GM12878 (cell line): Measurements from ENCODE around the gene PHYKPL. TPM values are rescaled to one million over a fixed set of nuclear protein-coding genes. Genes with fewer than 3 reads are reported as not detected.

Experiments used
- ATAC-seq: fragments of 200-7000 bp; cut with Tn5 transposase; 3 replicates; pipeline ENCODE4 v1.9.1; 2020; ENCODE audit warnings: mild to moderate bottlenecking, moderate library complexity
- BruUV-seq: library from RNA; stranded (reverse); fragments of 400-500 nt; replicated peaks from 2 replicates; lab custom pipeline; 2021; lab: Mats Ljungman, UMichigan
- CTCF ChIA-PET: fragments of 300-600 bp; sonication (Branson Sonifier 250); formaldehyde crosslinking; extraction: SDS; loops from one replicate; lab custom pipeline; 2021; ENCODE audit warnings: inconsistent platforms; lab: Yijun Ruan, JAX
- POLR2A ChIA-PET: fragments of 350-600 bp; formaldehyde crosslinking; extraction: SDS; loops from one replicate; lab custom pipeline; 2021; ENCODE audit warnings: inconsistent platforms; lab: Charles Lee
- RAD21 ChIA-PET: fragments of 300-600 bp; sonication (Branson Sonifier 250); formaldehyde crosslinking; loops from one replicate; lab custom pipeline; 2023; ENCODE audit warnings: antibody characterized with exemption; ENCODE audit not compliant: unreplicated experiment; lab: Charles Lee
- SMC1A ChIA-PET: fragments of 300-600 bp; sonication (Branson Sonifier 250); formaldehyde crosslinking; loops from one replicate; lab custom pipeline; 2023; ENCODE audit not compliant: unreplicated experiment, uncharacterized antibody; lab: Charles Lee
- DNase-seq: peaks from one replicate; pipeline ENCODE4 v3.0.0-alpha.2; 2011; ENCODE audit warnings: low read depth, low spot score
- FAIRE-seq: peaks from 3 replicates; lab custom pipeline; 2011; peaks lifted over from hg19 to GRCh38; lab: Jason Lieb, UNC
- H2AFZ ChIP-seq: 2 replicates; pipeline ENCODE4 v1.6.0; 2011; ENCODE audit warnings: low read depth, low read length, control low read depth; ENCODE audit not compliant: control insufficient read depth
- H3K27ac ChIP-seq: 2 replicates; pipeline ENCODE4 v1.5.1; 2011; ENCODE audit warnings: control low read depth; ENCODE audit not compliant: control insufficient read depth, insufficient read depth
- H3K27me3 ChIP-seq, 2 experiments: replicated peaks in 1 of 2; 2 replicates each; pipeline versions ENCODE4 v1.6.0 to v1.6.1; 2011; ENCODE audit warnings: low read length in 1 of 2; ENCODE audit not compliant: control insufficient read depth in 2 of 2, insufficient read depth in 2 of 2
- H3K36me3 ChIP-seq, 2 experiments: 2 replicates each; pipeline ENCODE4 v1.5.1; 2011; ENCODE audit warnings: low read length in 1 of 2; ENCODE audit not compliant: control insufficient read depth in 2 of 2, insufficient read depth in 2 of 2
- H3K4me1 ChIP-seq: 2 replicates; pipeline ENCODE4 v1.6.1; 2011; ENCODE audit warnings: mild to moderate bottlenecking, low read length, moderate library complexity, mixed read lengths; ENCODE audit not compliant: control insufficient read depth, insufficient read depth
- H3K4me2 ChIP-seq: 2 replicates; pipeline ENCODE4 v1.6.0; 2011; ENCODE audit warnings: control low read depth; ENCODE audit not compliant: control insufficient read depth, insufficient read depth
- H3K4me3 ChIP-seq: fragments of 200-600 bp; sonication (generic); 2 replicates; pipeline ENCODE4 v1.5.1; 2016
- H3K79me2 ChIP-seq: 2 replicates; pipeline ENCODE4 v1.6.0; 2011; ENCODE audit warnings: low read length; ENCODE audit not compliant: control insufficient read depth, insufficient read depth
- H3K9ac ChIP-seq: 2 replicates; pipeline ENCODE4 v1.8.0; 2011; ENCODE audit warnings: low read length, control low read depth, mixed read lengths; ENCODE audit not compliant: control insufficient read depth, insufficient read depth
- H3K9me3 ChIP-seq: replicated peaks from 3 replicates; pipeline ENCODE4 v1.5.1; 2011; ENCODE audit warnings: mild to moderate bottlenecking, low read length; ENCODE audit not compliant: control insufficient read depth, insufficient read depth
- H4K20me1 ChIP-seq: 2 replicates; pipeline ENCODE4 v1.6.0; 2011; ENCODE audit not compliant: control insufficient read depth, insufficient read depth
- CBFB ChIP-seq: IDR thresholded peaks from 2 replicates; pipeline ENCODE4 v1.6.1; 2016; ENCODE audit warnings: antibody characterized with exemption, low read depth
- EGR1 ChIP-seq, 2 experiments: IDR thresholded peaks; 1 replicate in 1 of 2; 2 replicates in 1 of 2; pipeline ENCODE4 v1.6.1; 2011 to 2012; ENCODE audit warnings: low read depth in 2 of 2, low read length in 2 of 2, borderline replicate concordance in 1 of 2, mild to moderate bottlenecking in 1 of 2, moderate library complexity in 1 of 2
- EZH2 ChIP-seq: IDR thresholded peaks from 2 replicates; pipeline ENCODE4 v1.6.1; 2012; ENCODE audit warnings: low read depth, mild to moderate bottlenecking, control low read depth, inconsistent platforms, low read length, borderline replicate concordance; ENCODE audit not compliant: control insufficient read depth
- HCFC1 ChIP-seq: fragments of 150-350 bp; IDR thresholded peaks from 2 replicates; pipeline ENCODE4 v1.6.1; 2014; ENCODE audit warnings: low read length
- KLF5 ChIP-seq: fragments of 450-650 bp; IDR thresholded peaks from 2 replicates; pipeline ENCODE4 v1.6.1; 2014; ENCODE audit warnings: mild to moderate bottlenecking; ENCODE audit not compliant: partially characterized antibody
- MEF2A ChIP-seq: IDR thresholded peaks from 2 replicates; pipeline ENCODE4 v1.6.1; 2011; ENCODE audit warnings: low read depth, mild to moderate bottlenecking, low read length, moderate library complexity; ENCODE audit not compliant: insufficient read depth
- MTA3 ChIP-seq: IDR thresholded peaks from 2 replicates; pipeline ENCODE4 v1.6.1; 2012; ENCODE audit warnings: low read length, inconsistent platforms, borderline replicate concordance
- SMAD1 ChIP-seq: fragments of 450-650 bp; IDR thresholded peaks from 2 replicates; pipeline ENCODE4 v1.6.1; 2018; ENCODE audit warnings: mild to moderate bottlenecking, low read depth; ENCODE audit not compliant: partially characterized antibody
- SP1 ChIP-seq: IDR thresholded peaks from one replicate; pipeline ENCODE4 v1.6.1; 2011; ENCODE audit warnings: low read depth, low read length
- YY1 ChIP-seq: IDR thresholded peaks from 2 replicates; pipeline ENCODE4 v1.6.1; 2011; ENCODE audit warnings: low read depth, mild to moderate bottlenecking, low read length
- WGBS: methylation state at CpG from one replicate; pipeline ENCODE4 v1.1.6; 2016; ENCODE audit warnings: low lambda C conversion rate; ENCODE audit not compliant: insufficient replicate concordance, insufficient coverage; ENCODE audit errors: missing lambda C conversion rate; 5-methylcytosine and 5-hydroxymethylcytosine counted together
- in situ Hi-C: fragments of 300-500 bp; cut with MboI; formaldehyde crosslinking; loops from 9 replicates; pipeline ENCODE4 v1.14.3; 2018; ENCODE audit warnings: mixed read lengths
- intact Hi-C: fragments of 100-400 bp; cut with micrococcal nuclease; formaldehyde crosslinking; loops from one replicate; pipeline ENCODE4 v1.14.2; 2022; ENCODE audit not compliant: unreplicated experiment
- polyA plus RNA-seq, 11 experiments: library from polyadenylated mRNA; depleted of rRNA in 4 of 11; unstranded in 6 of 11; stranded (reverse) in 5 of 11; fragments of >200 nt; fragmentation: Nextera tagmentation in 4 of 11; fragmentation: Illumina TruSeq in 1 of 11; extraction: Ambion mirVana in 4 of 11; extraction: Trizol in 1 of 11; gene quantifications; 1 replicate in 1 of 11; 2 replicates in 10 of 11; pipeline versions ENCODE4 v1.2.1 to v1.2.3, GENCODE V29; 2011 to 2016; ENCODE audit warnings: inconsistent platforms in 2 of 11, missing spikeins in 2 of 11, low read depth in 1 of 11
- total RNA-seq, 4 experiments: library from RNA; depleted of rRNA in 3 of 4; stranded (reverse); fragments of >200 nt in 3 of 4; fragmentation: Illumina TruSeq in 1 of 4; extraction: Trizol in 1 of 4; gene quantifications; 2 replicates each; pipeline versions ENCODE4 v1.2.1 to v1.2.3, GENCODE V29; 2013 to 2021

Gene PHYKPL
- total and polyA plus RNA-seq, 10 of the 15 experiments (the other 5 are each of a cell fraction or from before 2014, with no cell fraction given), result 4.5 to 53.9 (median 25.6) TPM

- Histone ChIP-seq H3K27ac (no peak overlapping the region), H3K36me3 (no peaks in the 10 kb centered on the region), H3K4me3 (no peak overlapping the region), H2AFZ (no peak overlapping the region), H3K4me2 (no peak overlapping the region), H3K79me2 (no peaks in the 10 kb centered on the region), H4K20me1 (no peaks in the 10 kb centered on the region), H3K9me3 (no peaks in the 10 kb centered on the region), H3K27me3 (no peaks in the 10 kb centered on the region), H3K4me1 (peaks cover 13% of the 10 kb centered on the region), H3K9ac (no peak overlapping the region)
- ChIA-PET SMC1A (no interaction called here), POLR2A (no interaction called here), CTCF (interaction anchor here (1.0 to 1.3 kb wide), 2 partner anchors 10 to 14 kb away, joined by 3 read pairs; no protein-coding TSS in a partner anchor), RAD21 (no interaction called here)
- no TSS peak for BruUV-seq
- DNase-seq, result no peak
- no peak for TF ChIP-seq SMAD1
- no peak for TF ChIP-seq KLF5
- no peak for TF ChIP-seq SP1
- TF ChIP-seq EZH2, result no peak
- no peak for TF ChIP-seq MEF2A
- TF ChIP-seq HCFC1, result no peak
- no peak for TF ChIP-seq YY1
- TF ChIP-seq MTA3, result no peak
- TF ChIP-seq EGR1 (IDR thresholded peaks at IDR 0.05; ENCODE audit: borderline replicate concordance in 1 of 2, low read depth in 2 of 2, low read length in 2 of 2), result no peak
- TF ChIP-seq CBFB, result no peak
- intact Hi-C loops (no loop called here), in situ Hi-C loops (no loop called here)
- WGBS, result 29% methylated on average over 13 of the region's 13 CpGs
- FAIRE-seq, result no peak
- peak; percentile 48 for ATAC-seq
Observed at GRCh38 chr5:178249191-178249989, 16.8 kb upstream of the PHYKPL start.
